ENCODE data around the gene IP6K1.
"Not testable (repeated sequence)": the region's sequence is repeated elsewhere in the genome, so short reads cannot be mapped to it uniquely, and the experiment has no call there.

The IP6K1 gene

DNA sequence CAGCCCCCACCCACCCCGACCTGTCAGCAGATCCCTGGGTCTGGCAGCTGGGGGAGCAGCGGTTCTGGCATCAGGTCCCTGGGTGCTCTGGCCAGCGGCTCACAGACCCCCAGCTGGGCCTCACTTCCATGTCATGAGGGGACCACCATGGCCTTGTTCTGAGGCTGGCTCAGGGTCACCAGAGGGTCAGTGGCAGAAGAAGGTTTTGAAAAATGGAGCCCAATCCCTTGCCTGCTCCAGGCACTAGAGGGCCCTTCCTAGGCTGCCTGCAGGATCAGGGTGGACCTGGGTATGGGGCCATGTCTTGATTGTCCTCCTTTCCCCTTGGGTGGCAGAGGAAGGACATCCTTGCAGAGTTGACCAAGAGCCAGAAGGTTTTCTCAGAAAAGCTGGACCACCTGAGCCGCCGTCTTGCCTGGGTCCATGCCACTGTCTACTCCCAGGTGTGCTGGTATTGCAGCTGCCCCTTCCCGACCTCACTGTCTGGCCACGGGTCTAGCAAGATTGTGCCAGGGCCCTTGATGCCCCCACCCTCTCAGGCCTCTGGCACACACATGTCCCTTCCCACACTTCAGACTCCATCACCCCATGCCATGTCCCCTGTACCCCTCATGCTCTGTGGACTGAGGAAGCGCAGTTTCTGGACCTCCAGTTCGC, 79.8 kb downstream of the IP6K1 start:
- Mint-ChIP-seq H3K9me3 (no peaks in the 10 kb centered on the region), H3K4me3 (no peak overlapping the region), H3K27ac (no peak overlapping the region), H3K4me1 (ENCODE audit: low read depth) (no peaks in the 10 kb centered on the region), H3K36me3 (ENCODE audit: low read depth) (peaks cover 3% of the 10 kb centered on the region), H3K27me3 (ENCODE audit: low read depth) (no peaks in the 10 kb centered on the region)

DNA sequence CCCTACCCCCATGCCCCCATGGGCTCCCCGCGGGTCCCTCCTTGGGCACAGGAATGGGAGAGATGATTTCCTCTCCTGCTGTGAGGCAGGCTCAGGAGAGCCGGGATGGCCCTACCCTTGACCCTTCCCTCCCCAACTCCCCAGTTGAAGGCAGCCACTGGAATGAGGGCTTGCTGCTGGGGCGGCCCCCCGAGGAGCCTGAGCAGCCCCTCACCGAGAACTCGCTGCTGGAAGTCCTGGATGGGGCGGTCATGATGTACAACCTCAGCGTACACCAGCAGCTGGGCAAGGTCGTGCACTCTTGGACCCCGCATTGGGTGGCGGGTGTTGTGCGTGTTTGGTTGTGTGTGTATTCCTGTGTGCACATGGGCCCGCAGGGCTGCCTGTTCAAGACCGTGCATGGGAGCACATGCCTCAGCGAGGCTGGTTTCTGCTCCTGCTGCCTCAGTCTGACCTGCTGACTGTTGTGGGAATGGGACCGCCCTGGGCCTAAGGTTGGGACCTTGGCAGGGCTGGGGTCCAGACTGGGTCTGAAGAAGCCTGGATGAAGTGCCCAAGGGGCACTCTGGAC, 80.9 kb downstream of the IP6K1 start:
- peaks cover 3% of the 10 kb centered on the region for H3K36me3 Mint-ChIP-seq (ENCODE audit: low read depth)
- H3K27me3 Mint-ChIP-seq (ENCODE audit: low read depth), result no peaks in the 10 kb centered on the region
- no peak overlapping the region for H3K4me3 Mint-ChIP-seq
- H3K4me1 Mint-ChIP-seq (ENCODE audit: low read depth), result no peaks in the 10 kb centered on the region
- no peaks in the 10 kb centered on the region for H3K9me3 Mint-ChIP-seq
- H3K27ac Mint-ChIP-seq, result no peak overlapping the region

DNA sequence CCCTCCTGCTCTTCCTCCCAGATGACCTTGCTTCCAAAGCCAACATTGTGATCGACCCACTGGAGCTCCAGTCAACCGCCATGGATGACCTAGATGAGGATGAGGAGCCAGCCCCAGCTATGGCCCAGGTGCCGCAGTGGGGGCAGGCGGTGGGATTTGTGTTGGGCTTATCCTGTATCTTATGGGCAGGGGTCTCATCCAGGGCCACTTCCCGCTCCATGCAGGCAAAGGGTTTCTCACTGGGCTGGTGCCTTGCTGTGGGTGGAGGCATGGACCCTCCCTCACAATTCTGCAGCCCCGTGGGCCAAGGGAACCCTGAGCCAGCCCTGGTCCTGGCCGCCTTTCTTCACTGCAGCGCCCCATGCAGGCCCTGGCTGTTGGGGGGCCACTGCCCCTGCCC, 81.7 kb downstream of the IP6K1 start:
- H3K36me3 Mint-ChIP-seq (ENCODE audit: low read depth), result peaks cover 3% of the 10 kb centered on the region
- no peaks in the 10 kb centered on the region for H3K4me1 Mint-ChIP-seq (ENCODE audit: low read depth)
- no peaks in the 10 kb centered on the region for H3K27me3 Mint-ChIP-seq (ENCODE audit: low read depth)
- no peak overlapping the region for H3K27ac Mint-ChIP-seq
- no peak overlapping the region for H3K4me3 Mint-ChIP-seq
- no peaks in the 10 kb centered on the region for H3K9me3 Mint-ChIP-seq

DNA sequence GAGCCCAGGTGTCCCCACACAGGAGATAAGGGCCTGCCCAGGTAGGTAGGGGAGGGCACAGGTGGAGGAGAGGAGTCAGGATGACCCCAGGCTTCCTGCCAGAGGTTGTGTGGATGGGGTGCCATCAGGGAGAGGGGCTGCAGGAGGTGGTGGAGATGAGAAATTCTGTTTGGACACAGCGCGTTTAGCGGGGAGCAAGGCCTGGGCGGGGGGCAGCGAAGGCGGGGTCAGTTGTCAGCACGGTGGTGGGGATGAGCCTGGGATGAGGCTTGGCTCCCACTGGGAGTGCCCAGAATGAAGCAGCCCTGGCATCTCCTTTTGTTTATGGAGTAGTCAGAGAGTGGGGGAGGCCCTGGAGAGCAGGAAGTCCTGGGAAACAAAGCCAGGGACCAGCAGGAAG, 82.4 kb downstream of the IP6K1 start:
- H3K9me3 Mint-ChIP-seq, result no peaks in the 10 kb centered on the region
- no peaks in the 10 kb centered on the region for H3K4me1 Mint-ChIP-seq (ENCODE audit: low read depth)
- H3K27ac Mint-ChIP-seq, result no peak overlapping the region
- no peaks in the 10 kb centered on the region for H3K27me3 Mint-ChIP-seq (ENCODE audit: low read depth)
- peaks cover 3% of the 10 kb centered on the region for H3K36me3 Mint-ChIP-seq (ENCODE audit: low read depth)
- no peak overlapping the region for H3K4me3 Mint-ChIP-seq

DNA sequence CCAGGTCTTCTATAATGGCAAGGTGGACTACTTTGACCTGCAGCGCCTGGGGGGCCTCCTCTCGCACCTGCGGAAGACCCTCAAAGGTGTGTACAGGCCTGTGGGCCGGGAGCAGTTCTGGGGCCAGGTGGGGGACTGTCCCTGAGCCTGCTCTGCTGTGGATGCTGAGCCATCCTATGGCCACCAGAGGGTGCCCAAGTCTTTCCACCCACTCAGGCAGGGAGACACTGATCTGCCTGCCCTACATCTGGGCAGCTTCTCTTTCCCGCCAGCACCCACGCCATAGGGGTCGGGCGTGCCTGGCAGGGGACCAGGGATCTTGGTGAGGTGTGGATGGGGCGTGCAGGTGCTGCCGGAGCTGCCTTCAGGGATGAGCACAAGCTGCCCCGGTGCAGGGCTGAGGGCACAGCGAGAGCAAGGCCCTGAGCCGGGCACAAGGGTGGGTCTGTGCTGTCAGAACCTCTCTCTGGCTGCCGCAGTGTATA, 82.9 kb downstream of the IP6K1 start:
- H3K27ac Mint-ChIP-seq, result peak overlapping the region; percentile 50
- H3K9me3 Mint-ChIP-seq, result no peaks in the 10 kb centered on the region
- H3K27me3 Mint-ChIP-seq (ENCODE audit: low read depth), result no peaks in the 10 kb centered on the region
- no peaks in the 10 kb centered on the region for H3K4me1 Mint-ChIP-seq (ENCODE audit: low read depth)
- peaks cover 3% of the 10 kb centered on the region for H3K36me3 Mint-ChIP-seq (ENCODE audit: low read depth)
- H3K4me3 Mint-ChIP-seq, result no peak overlapping the region

DNA sequence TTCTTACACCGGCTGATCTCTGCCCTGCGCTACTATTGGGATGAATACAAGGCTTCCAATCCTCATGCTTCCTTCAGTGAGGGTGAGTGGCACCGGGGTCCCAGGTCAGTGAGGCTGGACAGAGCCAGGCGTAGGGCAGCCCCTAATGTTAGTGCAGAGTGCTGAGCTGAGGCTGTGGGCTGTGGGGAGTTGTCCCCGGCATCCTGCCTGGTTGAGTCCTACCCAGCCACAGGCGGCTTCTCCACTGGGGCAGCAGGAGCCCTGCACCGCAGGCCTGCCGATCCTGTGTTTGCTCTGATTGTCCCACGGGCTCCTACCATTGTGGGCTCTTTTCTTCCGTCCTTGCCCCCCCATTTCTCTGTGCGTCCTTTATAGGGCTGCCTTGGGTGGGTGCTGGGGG, 83.7 kb downstream of the IP6K1 start:
- no peak overlapping the region for H3K27ac Mint-ChIP-seq
- no peak overlapping the region for H3K4me3 Mint-ChIP-seq
- H3K27me3 Mint-ChIP-seq (ENCODE audit: low read depth), result no peaks in the 10 kb centered on the region
- peaks cover 1% of the 10 kb centered on the region for H3K36me3 Mint-ChIP-seq (ENCODE audit: low read depth)
- H3K9me3 Mint-ChIP-seq, result no peaks in the 10 kb centered on the region
- H3K4me1 Mint-ChIP-seq (ENCODE audit: low read depth), result no peaks in the 10 kb centered on the region

DNA sequence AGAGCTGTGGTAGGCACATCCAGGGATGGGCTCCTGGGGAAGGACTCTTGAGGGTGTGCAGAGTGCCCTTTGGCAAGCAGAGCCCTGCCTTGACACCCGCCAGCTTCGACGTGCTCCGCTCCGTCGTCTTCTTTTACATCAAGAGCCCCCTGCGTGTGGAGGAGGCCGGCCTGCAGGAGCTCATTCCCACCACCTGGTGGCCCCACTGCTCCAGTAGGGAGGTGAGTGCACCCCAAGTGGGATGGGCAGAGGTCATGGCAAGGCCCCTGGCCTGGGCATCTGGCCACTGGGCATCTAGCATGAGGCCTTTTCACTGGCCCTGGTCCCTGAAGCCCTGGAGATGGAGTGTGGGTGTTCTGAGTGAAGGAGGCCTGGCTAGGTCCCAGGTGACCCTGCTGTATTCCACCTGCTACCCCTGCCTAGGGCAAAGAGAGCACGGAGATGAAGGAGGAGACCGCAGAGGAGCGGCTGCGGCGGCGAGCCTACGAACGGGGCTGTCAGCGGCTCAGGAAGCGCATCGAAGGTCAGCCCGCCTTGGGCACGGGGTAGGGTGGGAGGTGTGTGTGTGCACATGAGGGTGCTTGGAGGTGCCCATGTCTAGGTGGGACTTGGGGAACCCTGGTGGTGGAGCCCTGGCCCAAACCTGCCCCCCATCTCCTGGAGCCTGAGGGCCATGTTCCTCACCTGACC, 84.8 kb downstream of the IP6K1 start:
- Mint-ChIP-seq H3K36me3 (ENCODE audit: low read depth) (no peaks in the 10 kb centered on the region), H3K27me3 (ENCODE audit: low read depth) (no peaks in the 10 kb centered on the region), H3K9me3 (no peaks in the 10 kb centered on the region), H3K27ac (no peak overlapping the region), H3K4me1 (ENCODE audit: low read depth) (no peaks in the 10 kb centered on the region), H3K4me3 (no peak overlapping the region)

DNA sequence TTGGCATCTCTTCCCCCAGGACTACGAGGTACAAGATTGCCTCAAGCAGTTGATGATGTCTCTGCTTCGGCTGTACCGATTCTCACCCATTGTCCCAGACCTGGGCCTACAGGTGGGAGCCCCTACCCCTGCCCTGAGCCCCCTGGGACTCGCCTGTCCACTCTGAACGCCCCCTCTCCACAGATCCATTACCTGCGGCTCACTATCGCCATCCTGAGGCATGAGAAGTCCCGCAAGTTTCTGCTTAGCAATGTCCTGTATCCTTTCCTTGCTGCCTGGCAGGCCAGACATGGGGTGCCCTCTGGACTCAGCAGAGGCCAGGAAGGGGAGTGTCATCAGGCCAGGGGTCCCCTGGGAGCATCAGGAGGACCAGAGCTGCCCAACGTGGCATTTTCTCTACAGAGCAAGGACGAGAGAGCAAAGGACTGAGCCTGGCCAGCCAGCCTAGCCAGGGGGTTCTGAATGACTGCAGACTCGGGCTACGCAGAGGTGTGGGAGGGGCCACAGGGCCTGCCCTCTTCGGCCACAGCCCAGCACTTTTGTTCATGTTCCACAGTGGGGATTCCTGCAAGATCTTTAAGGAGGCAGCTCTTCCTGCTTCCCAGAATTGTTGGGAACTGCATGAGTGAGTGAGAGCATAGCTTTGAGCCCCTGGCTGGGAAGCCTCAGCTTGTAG, 85.8 kb downstream of the IP6K1 start:
- Mint-ChIP-seq H3K27ac (no peak overlapping the region), H3K9me3 (no peaks in the 10 kb centered on the region), H3K4me1 (ENCODE audit: low read depth) (no peaks in the 10 kb centered on the region), H3K27me3 (ENCODE audit: low read depth) (no peaks in the 10 kb centered on the region), H3K4me3 (no peak overlapping the region), H3K36me3 (ENCODE audit: low read depth) (no peaks in the 10 kb centered on the region)

DNA sequence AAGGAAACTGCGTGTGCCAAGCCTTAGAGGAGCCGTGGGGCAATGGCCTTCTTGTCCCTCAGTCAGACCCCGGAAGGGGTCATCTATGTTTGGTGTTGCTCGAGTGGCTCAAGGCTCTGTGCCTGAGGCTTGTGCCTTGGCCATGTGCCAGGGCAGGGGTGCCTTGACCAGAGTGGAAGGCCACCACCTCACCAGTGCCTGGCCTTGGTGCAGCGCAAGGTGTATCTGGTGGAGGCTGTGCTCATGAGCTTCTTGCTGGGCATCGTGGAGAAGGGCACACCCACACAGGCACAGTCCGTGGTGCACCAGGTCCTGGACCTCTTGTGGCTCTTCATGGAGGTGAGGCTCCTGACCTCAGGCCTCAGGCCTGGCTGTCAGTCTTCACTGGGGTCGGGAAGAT, 86.3 kb downstream of the IP6K1 start:
- Mint-ChIP-seq H3K36me3 (ENCODE audit: low read depth) (no peaks in the 10 kb centered on the region), H3K27me3 (ENCODE audit: low read depth) (no peaks in the 10 kb centered on the region), H3K9me3 (no peaks in the 10 kb centered on the region), H3K27ac (no peak overlapping the region), H3K4me1 (ENCODE audit: low read depth) (no peaks in the 10 kb centered on the region), H3K4me3 (no peak overlapping the region)

DNA sequence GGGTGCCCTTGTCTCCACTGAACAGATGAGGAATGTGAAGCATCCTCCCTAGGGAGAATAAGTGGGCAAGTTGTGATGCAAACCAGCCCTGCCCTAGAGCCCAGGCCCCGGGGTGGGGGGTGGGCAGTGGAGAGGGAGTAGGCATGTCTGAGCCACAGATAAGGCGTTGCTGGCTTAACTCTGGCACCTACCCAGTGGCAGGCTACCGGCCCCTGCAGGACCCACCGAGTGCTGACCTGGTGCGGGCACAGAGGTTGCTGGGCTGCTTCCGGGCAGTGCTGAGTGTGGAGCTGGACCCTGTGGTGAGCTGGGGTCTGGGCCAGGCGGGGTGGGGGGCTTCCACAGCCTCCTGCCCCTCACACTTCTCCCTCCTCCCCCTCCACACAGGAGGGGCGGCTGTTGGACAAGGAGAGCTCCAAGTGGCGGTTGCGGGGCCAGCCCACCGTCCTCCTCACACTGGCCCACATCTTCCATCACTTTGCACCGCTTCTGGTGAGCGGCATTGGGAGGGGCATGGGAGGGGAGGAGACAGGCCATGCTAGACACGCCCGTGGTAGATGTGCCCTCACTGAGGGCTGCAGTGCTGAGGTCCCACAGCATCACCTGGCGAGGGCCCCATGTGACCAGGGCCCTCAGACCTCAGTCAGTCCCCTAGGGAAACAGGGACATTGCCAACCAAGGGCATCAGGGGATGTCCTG, 86.9 kb downstream of the IP6K1 start:
- Mint-ChIP-seq H3K9me3 (no peaks in the 10 kb centered on the region), H3K4me3 (no peak overlapping the region), H3K27ac (no peak overlapping the region), H3K4me1 (ENCODE audit: low read depth) (no peaks in the 10 kb centered on the region), H3K27me3 (ENCODE audit: low read depth) (no peaks in the 10 kb centered on the region), H3K36me3 (ENCODE audit: low read depth) (no peaks in the 10 kb centered on the region)

DNA sequence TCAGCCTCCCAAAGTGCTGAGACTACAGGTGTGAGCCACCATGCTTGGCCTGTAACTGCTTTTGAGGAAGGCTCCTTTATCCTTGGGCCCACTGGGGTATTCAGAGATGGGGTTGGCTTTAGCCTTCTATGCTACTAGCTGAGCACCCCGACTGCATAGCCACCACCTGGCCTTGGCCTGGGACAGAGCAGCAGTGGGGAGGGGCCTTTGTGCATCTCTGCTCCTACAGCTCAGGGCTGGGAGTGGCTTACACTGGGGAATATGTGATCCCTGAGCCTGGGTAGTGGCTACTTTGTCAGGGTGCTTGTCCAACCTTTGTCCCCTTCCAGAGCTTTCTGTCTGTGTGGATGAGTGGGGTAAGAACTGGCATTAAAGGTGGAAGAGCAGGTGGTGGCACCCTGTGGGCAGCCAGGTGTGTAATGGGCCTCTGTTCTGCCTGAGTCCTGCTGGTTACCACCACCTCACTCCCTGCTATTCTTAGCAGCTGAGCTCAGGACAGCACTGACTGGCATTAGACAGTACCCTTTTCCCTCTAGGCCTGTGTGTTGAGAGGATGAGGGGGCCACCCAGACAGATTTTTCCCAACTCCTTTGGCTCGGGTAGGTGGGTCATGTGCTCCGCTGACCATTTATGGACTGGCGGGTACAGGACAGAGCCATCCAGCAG, 90.9 kb downstream of the IP6K1 start:
- H3K4me3 Mint-ChIP-seq; H3K27ac Mint-ChIP-seq; H3K36me3 Mint-ChIP-seq (ENCODE audit: low read depth); H3K4me1 Mint-ChIP-seq (ENCODE audit: low read depth); H3K9me3 Mint-ChIP-seq; H3K27me3 Mint-ChIP-seq (ENCODE audit: low read depth): not testable (repeated sequence)

DNA sequence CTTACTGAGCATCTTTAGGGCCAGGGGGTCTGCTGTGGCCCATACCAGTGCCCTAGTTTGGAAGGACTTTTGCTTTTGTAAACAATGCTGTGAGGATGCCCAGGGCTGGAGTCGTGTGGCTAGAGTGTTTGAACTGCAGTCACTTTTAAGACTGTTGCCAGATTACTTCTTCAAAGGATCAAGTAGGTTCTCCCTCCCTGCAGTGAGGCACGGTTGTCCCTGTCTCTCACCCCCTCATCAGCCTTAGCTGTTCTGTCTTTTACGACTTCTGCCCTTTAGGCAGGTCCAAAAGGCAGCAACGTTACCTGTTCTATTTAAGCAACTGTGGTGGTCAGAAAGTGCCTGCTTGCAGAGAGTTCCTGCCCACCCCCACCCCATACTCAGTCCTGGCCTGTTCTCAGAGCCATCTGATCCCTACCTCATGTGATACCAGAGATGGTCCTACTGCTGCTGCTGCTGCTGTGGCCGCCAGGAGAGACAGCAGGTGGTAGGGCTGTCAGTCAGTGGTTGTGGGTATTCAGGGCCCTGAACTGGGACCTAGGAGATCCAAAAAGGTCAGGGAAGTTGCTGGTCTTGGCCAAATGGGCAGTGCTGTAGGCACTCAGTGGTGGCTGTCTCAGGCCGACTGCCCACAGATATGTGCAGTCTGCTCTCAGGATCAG, 91.8 kb downstream of the IP6K1 start:
- H3K4me1 Mint-ChIP-seq (ENCODE audit: low read depth), result peaks cover 16% of the 10 kb centered on the region
- not testable (repeated sequence) for H3K9me3 Mint-ChIP-seq; H3K36me3 Mint-ChIP-seq (ENCODE audit: low read depth); H3K27ac Mint-ChIP-seq; H3K4me3 Mint-ChIP-seq; H3K27me3 Mint-ChIP-seq (ENCODE audit: low read depth)

DNA sequence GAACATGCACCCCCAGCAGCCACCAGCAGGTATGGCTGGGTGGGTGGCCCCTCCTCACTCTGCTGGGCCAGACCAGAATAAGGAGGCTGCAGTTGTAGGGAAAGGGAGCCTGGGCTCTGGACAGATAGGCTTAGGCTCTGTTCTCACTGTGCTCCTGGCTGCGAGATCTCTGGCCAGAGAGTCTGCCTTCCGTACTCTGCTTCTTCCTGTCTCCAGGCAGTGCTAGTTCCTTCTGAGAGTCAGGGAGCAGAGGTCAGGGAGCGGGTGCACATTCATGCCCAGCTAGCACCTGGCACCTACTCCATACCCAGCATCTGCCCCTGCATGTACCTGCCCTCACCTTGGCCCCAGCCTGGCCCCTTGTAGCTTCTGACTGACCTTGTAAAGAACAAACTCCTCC, 94.9 kb downstream of the IP6K1 start:
- not testable (repeated sequence) for H3K4me3 Mint-ChIP-seq; H3K27ac Mint-ChIP-seq; H3K9me3 Mint-ChIP-seq; H3K36me3 Mint-ChIP-seq (ENCODE audit: low read depth); H3K27me3 Mint-ChIP-seq (ENCODE audit: low read depth)
- peaks cover 20% of the 10 kb centered on the region for H3K4me1 Mint-ChIP-seq (ENCODE audit: low read depth)

DNA sequence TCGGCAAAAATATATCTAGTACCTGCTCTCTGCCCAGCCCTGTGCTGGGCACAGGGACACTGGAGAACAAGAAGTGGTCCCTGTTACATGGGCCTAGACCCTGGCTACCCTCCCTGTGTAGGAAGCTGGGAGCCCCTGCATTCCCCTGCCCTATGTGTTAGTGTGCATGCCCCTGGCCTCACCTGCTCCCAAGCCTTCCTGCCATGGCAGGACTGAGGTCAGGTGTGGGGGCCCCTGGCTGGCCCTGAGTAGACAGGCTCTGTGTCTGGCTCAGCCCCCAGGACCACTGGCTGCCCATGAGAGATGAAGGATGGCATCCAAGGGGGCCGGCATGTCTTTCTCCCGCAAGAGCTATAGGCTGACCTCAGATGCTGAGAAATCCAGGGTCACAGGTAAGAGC, 95.5 kb downstream of the IP6K1 start:
- Mint-ChIP-seq H3K4me3 (peak overlapping the region; percentile 95), H3K4me1 (ENCODE audit: low read depth) (peaks cover 20% of the 10 kb centered on the region)
- H3K9me3 Mint-ChIP-seq; H3K27me3 Mint-ChIP-seq (ENCODE audit: low read depth); H3K27ac Mint-ChIP-seq; H3K36me3 Mint-ChIP-seq (ENCODE audit: low read depth): not testable (repeated sequence)
